CD14-positive monocyte (primary cell): ENCODE results near the gene TNRC6A. TPM values are rescaled to one million over a fixed set of nuclear protein-coding genes. Genes with fewer than 3 reads are reported as not detected.
A peak's percentile ranks its signal among the peaks of the same experiment; 100 is the strongest.

Source experiments
- DNase-seq, 3 donors: peaks; one replicate each; pipeline ENCODE4 v3.0.0-alpha.2; 2011 to 2022
- H2AFZ ChIP-seq: 2 replicates; pipeline ENCODE4 v1.6.0; 2012; ENCODE audit warnings: mild to moderate bottlenecking, low read depth, low read length, inconsistent platforms; ENCODE audit not compliant: insufficient read depth, poor library complexity, severe bottlenecking
- H3K27ac ChIP-seq, 2 donors: 1 replicate in 1 of 2; 2 replicates in 1 of 2; pipeline ENCODE4 v1.5.1; 2012 to 2013; ENCODE audit warnings: low read length in 2 of 2, control low read depth in 1 of 2, inconsistent platforms in 1 of 2, low read depth in 1 of 2, mild to moderate bottlenecking in 1 of 2
- H3K27me3 ChIP-seq, 2 donors: one replicate each; pipeline versions ENCODE4 v1.6.0 to v1.6.1; 2011 to 2013; ENCODE audit warnings: low read length in 2 of 2; ENCODE audit not compliant: control insufficient read depth in 2 of 2, insufficient read depth in 2 of 2
- H3K36me3 ChIP-seq, 2 donors: replicated peaks in 1 of 2; 1 replicate in 1 of 2; 2 replicates in 1 of 2; pipeline versions ENCODE4 v1.5.1 to v1.6.1; 2012 to 2013; ENCODE audit warnings: low read length in 2 of 2, control low read depth in 1 of 2, inconsistent platforms in 1 of 2, mild to moderate bottlenecking in 1 of 2; ENCODE audit not compliant: insufficient read depth in 2 of 2, control insufficient read depth in 1 of 2
- H3K4me1 ChIP-seq, 2 donors: 1 replicate in 1 of 2; 2 replicates in 1 of 2; pipeline versions ENCODE4 v1.5.1 to v1.6.1; 2012 to 2013; ENCODE audit warnings: low read length in 2 of 2, control low read depth in 1 of 2, inconsistent platforms in 1 of 2, mild to moderate bottlenecking in 1 of 2, moderate library complexity in 1 of 2; ENCODE audit not compliant: insufficient read depth in 2 of 2, control insufficient read depth in 1 of 2
- H3K4me2 ChIP-seq: replicated peaks from 2 replicates; pipeline ENCODE3; 2012; ENCODE audit warnings: low read length, moderate library complexity, mild to moderate bottlenecking; ENCODE audit not compliant: poor library complexity, severe bottlenecking; ENCODE audit errors: extremely low read depth
- H3K4me3 ChIP-seq, 3 experiments: fragments of 200-600 bp in 1 of 3; sonication (generic) in 1 of 3; replicated peaks in 1 of 3; 1 replicate in 2 of 3; 2 replicates in 1 of 3; pipeline ENCODE4 v1.5.1; 2011 to 2013; ENCODE audit warnings: low read length in 3 of 3, mild to moderate bottlenecking in 3 of 3, control low read depth in 2 of 3, low read depth in 2 of 3, inconsistent platforms in 1 of 3, moderate library complexity in 1 of 3
- H3K79me2 ChIP-seq: 2 replicates; pipeline ENCODE4 v1.6.0; 2012; ENCODE audit warnings: mild to moderate bottlenecking, control low read depth, inconsistent platforms, low read length, moderate library complexity; ENCODE audit not compliant: insufficient read depth
- H3K9ac ChIP-seq: 2 replicates; pipeline ENCODE4 v1.6.0; 2017; ENCODE audit warnings: low read length, mild to moderate bottlenecking; ENCODE audit not compliant: insufficient read depth, poor library complexity, severe bottlenecking
- H3K9me3 ChIP-seq, 2 donors: replicated peaks in 1 of 2; 1 replicate in 1 of 2; 2 replicates in 1 of 2; pipeline versions ENCODE4 v1.5.1 to v1.6.1; 2012 to 2013; ENCODE audit warnings: low read length in 2 of 2, control low read depth in 1 of 2; ENCODE audit not compliant: control insufficient read depth in 1 of 2, insufficient read depth in 1 of 2
- H4K20me1 ChIP-seq: 2 replicates; pipeline ENCODE4 v1.6.0; 2012; ENCODE audit warnings: mild to moderate bottlenecking, low read length, control low read depth, moderate library complexity; ENCODE audit not compliant: insufficient read depth
- H3K27ac Mint-ChIP-seq, 7 donors: one replicate each; pipeline ENCODE4 v1.8.0; 2020; ENCODE audit warnings: mild to moderate bottlenecking in 7 of 7, mixed read lengths in 7 of 7, moderate library complexity in 6 of 7, inconsistent platforms in 2 of 7
- H3K27me3 Mint-ChIP-seq, 3 donors: one replicate each; pipeline ENCODE4 v1.8.0; 2021 to 2022; ENCODE audit warnings: low read depth in 3 of 3, mild to moderate bottlenecking in 3 of 3, mixed read lengths in 3 of 3, moderate library complexity in 3 of 3, inconsistent platforms in 1 of 3
- H3K36me3 Mint-ChIP-seq, 2 donors: one replicate each; pipeline ENCODE4 v1.8.0; 2020; ENCODE audit warnings: mixed read lengths in 2 of 2, inconsistent platforms in 1 of 2, mild to moderate bottlenecking in 1 of 2
- H3K4me1 Mint-ChIP-seq: one replicate; pipeline ENCODE4 v1.8.0; 2020; ENCODE audit warnings: mild to moderate bottlenecking, mixed read lengths
- H3K4me3 Mint-ChIP-seq, 2 donors: one replicate each; pipeline ENCODE4 v1.8.0; 2020; ENCODE audit warnings: mild to moderate bottlenecking in 2 of 2, mixed read lengths in 2 of 2, moderate library complexity in 1 of 2
- H3K9me3 Mint-ChIP-seq, 7 donors: one replicate each; pipeline ENCODE4 v1.8.0; 2020 to 2022; ENCODE audit warnings: mixed read lengths in 7 of 7, mild to moderate bottlenecking in 6 of 7, moderate library complexity in 6 of 7, inconsistent platforms in 2 of 7
- WGBS: methylation state at CpG from one replicate; pipeline ENCODE4 v1.1.5; 2013; ENCODE audit warnings: missing lambda C conversion rate; ENCODE audit not compliant: insufficient coverage; 5-methylcytosine and 5-hydroxymethylcytosine counted together
- intact Hi-C, 2 donors: fragments of 100-400 bp; cut with micrococcal nuclease; formaldehyde crosslinking; loops; one replicate each; pipeline versions ENCODE4 v1.15.0 to v1.15.1; 2023
- polyA plus RNA-seq, 3 donors: library from polyadenylated mRNA; depleted of rRNA in 1 of 3; unstranded in 2 of 3; stranded (reverse) in 1 of 3; fragments of 300-500 nt in 2 of 3; fragments of >200 nt in 1 of 3; fragmentation: Illumina TruSeq in 2 of 3; gene quantifications; 1 replicate in 2 of 3; 2 replicates in 1 of 3; pipeline ENCODE4 v1.2.3, GENCODE V29; 2012 to 2021
- TF ChIP-seq, protein P1 (sequence below): fragments of 200-600 bp; IDR thresholded peaks from one replicate; pipeline ENCODE4 v1.8.0; 2022; ENCODE audit warnings: antibody characterized with exemption, mild to moderate bottlenecking

TNRC6A gene
- polyA plus RNA-seq, 3 donors: 3.3 to 36.1 (median 4.0) TPM

DNA sequence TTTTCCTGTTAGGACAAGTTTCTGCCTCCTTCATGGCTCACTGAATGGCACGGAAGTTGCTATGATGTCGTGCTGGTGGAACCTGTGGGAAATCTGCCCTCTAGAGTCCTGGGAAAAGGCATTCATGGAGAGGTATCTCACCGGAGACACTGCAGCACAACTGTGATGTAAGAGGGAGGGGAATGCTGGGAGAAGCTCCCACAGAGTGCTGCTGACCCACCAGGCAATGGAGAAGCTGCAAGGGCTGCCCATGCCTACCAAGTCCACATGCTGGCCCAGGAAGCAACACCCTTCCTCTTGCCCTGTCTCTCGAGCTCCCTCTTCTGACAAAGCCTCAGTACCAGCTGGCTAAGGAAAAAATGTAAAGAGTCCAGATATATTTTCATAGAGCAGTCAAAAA, 71.1 kb downstream of the TNRC6A start:
- DNase-seq: no peak
- Histone ChIP-seq H3K27me3 (no peaks in the 10 kb centered on the region), H3K79me2 (no peaks in the 10 kb centered on the region), H3K4me3 (no peak overlapping the region), H3K27ac (no peak overlapping the region), H3K4me2 (no peak overlapping the region), H3K9me3 (no peaks in the 10 kb centered on the region), H3K9ac (no peak overlapping the region), H3K36me3 (peaks cover 91 to 100% of the 10 kb centered on the region in 2 donors), H2AFZ (no peak overlapping the region), H3K4me1 (no peaks in the 10 kb centered on the region), H4K20me1 (no peaks in the 10 kb centered on the region)
- H3K27ac Mint-ChIP-seq: peak overlapping the region in 1 of 7 donors; percentile 9
- H3K4me1 Mint-ChIP-seq: no peaks in the 10 kb centered on the region
- intact Hi-C loops: no loop called here
- peaks cover 83 to 95% of the 10 kb centered on the region in 2 donors for H3K36me3 Mint-ChIP-seq
- TF ChIP-seq, protein P1, sequence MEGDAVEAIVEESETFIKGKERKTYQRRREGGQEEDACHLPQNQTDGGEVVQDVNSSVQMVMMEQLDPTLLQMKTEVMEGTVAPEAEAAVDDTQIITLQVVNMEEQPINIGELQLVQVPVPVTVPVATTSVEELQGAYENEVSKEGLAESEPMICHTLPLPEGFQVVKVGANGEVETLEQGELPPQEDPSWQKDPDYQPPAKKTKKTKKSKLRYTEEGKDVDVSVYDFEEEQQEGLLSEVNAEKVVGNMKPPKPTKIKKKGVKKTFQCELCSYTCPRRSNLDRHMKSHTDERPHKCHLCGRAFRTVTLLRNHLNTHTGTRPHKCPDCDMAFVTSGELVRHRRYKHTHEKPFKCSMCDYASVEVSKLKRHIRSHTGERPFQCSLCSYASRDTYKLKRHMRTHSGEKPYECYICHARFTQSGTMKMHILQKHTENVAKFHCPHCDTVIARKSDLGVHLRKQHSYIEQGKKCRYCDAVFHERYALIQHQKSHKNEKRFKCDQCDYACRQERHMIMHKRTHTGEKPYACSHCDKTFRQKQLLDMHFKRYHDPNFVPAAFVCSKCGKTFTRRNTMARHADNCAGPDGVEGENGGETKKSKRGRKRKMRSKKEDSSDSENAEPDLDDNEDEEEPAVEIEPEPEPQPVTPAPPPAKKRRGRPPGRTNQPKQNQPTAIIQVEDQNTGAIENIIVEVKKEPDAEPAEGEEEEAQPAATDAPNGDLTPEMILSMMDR: no peak
- no peaks in the 10 kb centered on the region for H3K27me3 Mint-ChIP-seq
- H3K9me3 Mint-ChIP-seq: no peaks in the 10 kb centered on the region
- WGBS: 94% methylated on average over 4 of the region's 4 CpGs
- H3K4me3 Mint-ChIP-seq: no peak overlapping the region

DNA sequence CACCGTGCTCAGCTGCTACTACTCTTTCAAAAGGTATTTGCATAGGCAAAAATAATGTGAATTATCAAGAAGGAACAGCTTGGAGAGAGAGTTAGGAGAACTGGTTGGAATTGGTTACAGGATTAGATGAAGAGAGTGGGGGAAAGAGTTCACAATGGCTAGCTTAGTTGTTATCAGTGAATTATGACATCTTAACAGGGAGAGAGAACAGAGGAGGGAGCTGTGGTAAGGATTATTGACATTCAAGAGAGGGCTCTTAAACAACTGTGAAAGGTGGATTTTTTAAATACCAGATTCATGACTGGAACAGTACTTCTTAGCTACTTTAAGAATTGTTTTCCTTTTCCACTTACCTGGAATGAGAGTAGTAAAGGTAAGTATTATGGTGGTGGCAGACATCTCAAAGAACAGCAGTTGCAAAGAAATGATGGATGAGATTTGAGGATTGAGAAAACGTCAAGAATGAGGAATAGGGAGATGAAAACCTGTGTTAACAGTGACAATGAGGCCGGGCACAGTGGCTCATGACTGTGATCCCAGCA, 72.4 kb downstream of the TNRC6A start:
- intact Hi-C loops: no loop called here
- H3K36me3 ChIP-seq: peaks cover 92 to 100% of the 10 kb centered on the region in 2 donors
- H2AFZ ChIP-seq: no peak overlapping the region
- H3K9me3 ChIP-seq: no peaks in the 10 kb centered on the region
- Mint-ChIP-seq H3K27me3 (no peaks in the 10 kb centered on the region), H3K36me3 (peaks cover 84 to 96% of the 10 kb centered on the region in 2 donors), H3K9me3 (no peaks in the 10 kb centered on the region), H3K4me1 (no peaks in the 10 kb centered on the region), H3K27ac (peak overlapping the region in 1 of 7 donors; percentile 10), H3K4me3 (no peak overlapping the region)
- H3K27me3 ChIP-seq: no peaks in the 10 kb centered on the region
- no peak overlapping the region for H3K4me2 ChIP-seq
- TF ChIP-seq, protein P1: no peak
- no peaks in the 10 kb centered on the region for H3K79me2 ChIP-seq
- H3K4me1 ChIP-seq: no peaks in the 10 kb centered on the region
- 100% methylated on average over 3 of the region's 3 CpGs for WGBS
- H3K9ac ChIP-seq: no peak overlapping the region
- no peak overlapping the region for H3K4me3 ChIP-seq
- no peak overlapping the region for H3K27ac ChIP-seq
- no peak for DNase-seq
- no peaks in the 10 kb centered on the region for H4K20me1 ChIP-seq
